RWPE1 (cell line): ENCODE data around the gene DUSP6.

ENCODE experiments used
- CTCF ChIA-PET: fragments of 350-600 bp; sonication (Branson Sonifier 250); formaldehyde crosslinking; extraction: SDS; loops from one replicate; lab custom pipeline; 2021; lab: Yijun Ruan, JAX
- POLR2A ChIA-PET: fragments of 400-600 bp; formaldehyde crosslinking; extraction: SDS; loops from one replicate; lab custom pipeline; 2020; ENCODE audit warnings: antibody characterized with exemption; ENCODE audit not compliant: low non-redundant PET; lab: Yijun Ruan, JAX
- DNase-seq: peaks from one replicate; pipeline ENCODE4 v3.0.0; 2012; ENCODE audit warnings: low spot score
- H3K27ac ChIP-seq: fragments of 450-650 bp; 2 replicates; pipeline ENCODE4 v1.5.1; 2017
- CTCF ChIP-seq: fragments of 450-650 bp; conservative IDR thresholded peaks from 2 replicates; pipeline ENCODE4 v1.5.1; 2017; ENCODE audit warnings: low read depth, mild to moderate bottlenecking

DUSP6 gene

GRCh38 chr12:89309815-89310214 is 42.5 kb downstream of the DUSP6 start:
- ChIA-PET CTCF (interaction anchor here (0.7 to 1.1 kb wide), 2 partner anchors 8 to 48 kb away, joined by 3 to 4 read pairs; no protein-coding TSS in a partner anchor), POLR2A (no interaction called here)
- H3K27ac ChIP-seq, result no peak overlapping the region
- TF ChIP-seq CTCF, result no peak
- DNase-seq, result no peak

GRCh38 chr12:89309440-89309802 is 42.9 kb downstream of the DUSP6 start:
- no peak for TF ChIP-seq CTCF
- no peak overlapping the region for H3K27ac ChIP-seq
- ChIA-PET CTCF (interaction anchor here (0.7 kb wide), 1 partner anchor 49 kb away, joined by 3 read pairs; no protein-coding TSS in a partner anchor), POLR2A (no interaction called here)
- no peak for DNase-seq

- no peak overlapping the region for H3K27ac ChIP-seq
- ChIA-PET POLR2A (no interaction called here), CTCF (no interaction called here)
- TF ChIP-seq CTCF, result no peak
- no peak for DNase-seq
Observed at GRCh38 chr12:89307474-89308253, 44.6 kb downstream of the DUSP6 start.

GRCh38 chr12:89306827-89307473 is 45.4 kb downstream of the DUSP6 start:
- CTCF ChIA-PET, result no interaction called here
- DNase-seq, result no peak
- TF ChIP-seq CTCF, result no peak
- POLR2A ChIA-PET, result no interaction called here
- H3K27ac ChIP-seq, result no peak overlapping the region

- ChIA-PET POLR2A (interaction anchor here (0.8 kb wide), 1 partner anchor 403 kb away, joined by 4 read pairs; no protein-coding TSS in a partner anchor), CTCF (interaction anchor here (0.5 to 0.7 kb wide), 2 partner anchors 10 to 101 kb away, joined by 3 read pairs; no protein-coding TSS in a partner anchor)
- TF ChIP-seq CTCF, result no peak
- no peak overlapping the region for H3K27ac ChIP-seq
- no peak for DNase-seq
Observed at GRCh38 chr12:89305373-89305772, 46.9 kb downstream of the DUSP6 start.

- TF ChIP-seq CTCF, result no peak
- ChIA-PET POLR2A (no interaction called here), CTCF (interaction anchor here (0.6 kb wide), 1 partner anchor 164 kb away, joined by 3 read pairs; no protein-coding TSS in a partner anchor)
- H3K27ac ChIP-seq, result no peak overlapping the region
- DNase-seq, result no peak
Observed at GRCh38 chr12:89299931-89300330, 52.4 kb downstream of the DUSP6 start.
